ENCODE data around the gene KIAA1614. TPM values are rescaled to one million over a fixed set of nuclear protein-coding genes. Genes with fewer than 3 reads are reported as not detected.

The KIAA1614 gene
- total and polyA plus RNA-seq, 4 donors = 2.1 to 6.4 (median 4.5) TPM

DNA sequence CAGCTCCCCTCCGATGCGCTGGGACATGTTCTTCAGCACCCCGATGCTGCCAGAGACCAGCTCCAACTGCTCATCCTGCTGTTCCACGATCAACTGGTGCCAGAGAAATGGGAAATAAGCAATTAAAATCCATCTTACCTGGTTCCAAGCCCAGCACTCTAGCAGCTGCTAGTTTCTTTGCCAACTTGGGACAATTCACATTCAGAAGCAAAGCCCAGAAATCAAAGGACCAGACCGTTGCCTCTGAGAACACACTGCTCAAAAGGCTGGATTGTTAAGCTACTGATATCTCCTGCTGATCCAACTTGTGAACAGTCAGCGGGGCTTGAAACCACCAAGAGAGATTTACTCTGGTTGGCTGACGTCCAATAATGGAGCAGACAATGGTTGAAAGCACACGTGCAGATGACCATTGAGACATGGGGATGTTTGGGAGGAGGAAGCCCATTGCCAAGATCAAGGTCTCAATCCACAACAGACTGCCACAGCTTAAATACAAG, 75.6 kb downstream of the KIAA1614 start:
- H3K4me3 ChIP-seq = no peak overlapping the region
- peaks cover 0 to 3% (median 0%) of the 10 kb centered on the region in 4 donors for H3K9me3 ChIP-seq (ENCODE audit: control insufficient read depth in 4 of 4, insufficient read depth in 3 of 4, low read length in 3 of 4)
- ATAC-seq (ENCODE audit: insufficient read depth, low FRiP score) = no peak
- DNase-seq = peak in 1 of 3 donors; percentile 27
- no peak overlapping the region for H3K27ac ChIP-seq (ENCODE audit: low read depth in 1 of 2, low read length in 1 of 2)
- peaks cover 0 to 2% (median 0%) of the 10 kb centered on the region in 5 donors for H3K4me1 ChIP-seq (ENCODE audit: control insufficient read depth in 5 of 5, insufficient read depth in 5 of 5, low read length in 5 of 5)
- H3K9ac ChIP-seq (ENCODE audit: insufficient read depth in 1 of 2, low read length in 2 of 2) = no peak overlapping the region
- no peaks in the 10 kb centered on the region for H3K27me3 ChIP-seq (ENCODE audit: control insufficient read depth in 3 of 3, insufficient read depth in 3 of 3, low read length in 2 of 3)
- TF ChIP-seq, protein P1, sequence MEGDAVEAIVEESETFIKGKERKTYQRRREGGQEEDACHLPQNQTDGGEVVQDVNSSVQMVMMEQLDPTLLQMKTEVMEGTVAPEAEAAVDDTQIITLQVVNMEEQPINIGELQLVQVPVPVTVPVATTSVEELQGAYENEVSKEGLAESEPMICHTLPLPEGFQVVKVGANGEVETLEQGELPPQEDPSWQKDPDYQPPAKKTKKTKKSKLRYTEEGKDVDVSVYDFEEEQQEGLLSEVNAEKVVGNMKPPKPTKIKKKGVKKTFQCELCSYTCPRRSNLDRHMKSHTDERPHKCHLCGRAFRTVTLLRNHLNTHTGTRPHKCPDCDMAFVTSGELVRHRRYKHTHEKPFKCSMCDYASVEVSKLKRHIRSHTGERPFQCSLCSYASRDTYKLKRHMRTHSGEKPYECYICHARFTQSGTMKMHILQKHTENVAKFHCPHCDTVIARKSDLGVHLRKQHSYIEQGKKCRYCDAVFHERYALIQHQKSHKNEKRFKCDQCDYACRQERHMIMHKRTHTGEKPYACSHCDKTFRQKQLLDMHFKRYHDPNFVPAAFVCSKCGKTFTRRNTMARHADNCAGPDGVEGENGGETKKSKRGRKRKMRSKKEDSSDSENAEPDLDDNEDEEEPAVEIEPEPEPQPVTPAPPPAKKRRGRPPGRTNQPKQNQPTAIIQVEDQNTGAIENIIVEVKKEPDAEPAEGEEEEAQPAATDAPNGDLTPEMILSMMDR (IDR thresholded peaks at IDR 0.05; ENCODE audit: control extremely low read depth, extremely low read depth) = no peak
- WGBS, 2 donors = 84 to 87% methylated on average over 8 of the region's 8 CpGs
- peaks cover 20 to 45% (median 29%) of the 10 kb centered on the region in 4 donors for H3K36me3 ChIP-seq (ENCODE audit: control insufficient read depth in 4 of 4, insufficient read depth in 4 of 4, low read length in 4 of 4)

DNA sequence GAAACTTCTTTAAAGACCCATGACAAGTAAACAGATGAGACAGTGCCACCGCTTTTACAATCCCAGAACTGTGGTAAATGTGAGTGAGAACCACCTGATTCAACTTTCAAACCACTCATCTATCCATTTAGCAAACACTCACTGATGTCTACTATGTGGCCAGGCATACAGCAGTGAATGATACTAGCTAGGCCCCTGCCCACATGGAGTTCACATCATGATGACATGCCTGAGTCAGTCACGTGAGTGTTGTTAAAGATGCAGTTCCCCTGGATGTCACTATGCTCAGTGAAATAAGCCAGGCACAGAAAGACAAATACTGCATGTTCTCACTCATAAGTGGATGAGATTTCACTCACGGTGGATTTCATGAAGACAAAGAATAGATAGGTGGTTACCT, 81.6 kb downstream of the KIAA1614 start:
- peaks cover 0 to 2% (median 0%) of the 10 kb centered on the region in 5 donors for H3K4me1 ChIP-seq (ENCODE audit: control insufficient read depth in 5 of 5, insufficient read depth in 5 of 5, low read length in 5 of 5)
- peaks cover 0 to 2% (median 0%) of the 10 kb centered on the region in 4 donors for H3K9me3 ChIP-seq (ENCODE audit: control insufficient read depth in 4 of 4, insufficient read depth in 3 of 4, low read length in 3 of 4)
- 75 to 82% methylated on average over 3 of the region's 3 CpGs for WGBS, 2 donors
- no peaks in the 10 kb centered on the region for H3K27me3 ChIP-seq (ENCODE audit: control insufficient read depth in 3 of 3, insufficient read depth in 3 of 3, low read length in 2 of 3)
- ATAC-seq (ENCODE audit: insufficient read depth, low FRiP score) (no peak), DNase-seq (no peak)
- H3K27ac ChIP-seq (ENCODE audit: low read depth in 1 of 2, low read length in 1 of 2) = no peak overlapping the region
- H3K36me3 ChIP-seq (ENCODE audit: control insufficient read depth in 4 of 4, insufficient read depth in 4 of 4, low read length in 4 of 4) = peaks cover 15 to 19% (median 18%) of the 10 kb centered on the region in 4 donors
- no peak overlapping the region for H3K9ac ChIP-seq (ENCODE audit: insufficient read depth in 1 of 2, low read length in 2 of 2)
- H3K4me3 ChIP-seq = no peak overlapping the region
- TF ChIP-seq, protein P1 (IDR thresholded peaks at IDR 0.05; ENCODE audit: control extremely low read depth, extremely low read depth) = no peak

DNA sequence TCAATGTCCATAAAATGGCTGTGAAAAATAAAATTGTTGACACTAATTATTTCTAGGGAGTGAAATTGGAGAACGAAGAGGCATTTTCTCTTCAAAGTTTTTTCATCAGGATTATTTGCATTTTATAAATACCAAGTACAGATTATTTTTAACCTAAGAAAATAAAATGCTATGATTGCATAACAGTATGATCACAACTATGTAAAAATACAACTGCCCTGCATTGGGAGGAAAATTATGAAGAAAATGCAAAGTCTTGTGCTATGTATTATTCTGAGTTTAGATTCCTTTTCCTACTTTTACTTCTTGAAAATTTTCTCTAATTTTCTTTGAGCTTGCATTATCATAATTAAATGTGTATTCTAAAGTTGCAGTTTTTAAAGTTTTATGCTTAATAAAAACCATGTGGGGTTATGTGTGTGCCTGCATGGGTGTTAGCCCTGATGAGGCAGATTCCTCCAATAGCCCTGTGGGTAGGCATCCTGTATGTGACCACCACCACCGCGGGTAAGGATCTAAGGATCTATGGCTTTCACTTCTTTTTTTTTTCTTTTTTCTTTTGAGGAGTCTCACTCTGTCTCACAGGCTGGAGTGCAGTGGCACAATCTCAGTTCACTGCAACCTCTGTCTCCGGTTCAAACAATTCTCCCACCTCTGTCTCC, 85.3 kb downstream of the KIAA1614 start:
- H3K4me1 ChIP-seq (ENCODE audit: control insufficient read depth in 5 of 5, insufficient read depth in 5 of 5, low read length in 5 of 5) = no peaks in the 10 kb centered on the region
- TF ChIP-seq, protein P1 (IDR thresholded peaks at IDR 0.05; ENCODE audit: control extremely low read depth, extremely low read depth) = no peak
- peaks cover 13 to 31% (median 17%) of the 10 kb centered on the region in 4 donors for H3K36me3 ChIP-seq (ENCODE audit: control insufficient read depth in 4 of 4, insufficient read depth in 4 of 4, low read length in 4 of 4)
- ATAC-seq (ENCODE audit: insufficient read depth, low FRiP score) = no peak
- no peak overlapping the region for H3K9ac ChIP-seq (ENCODE audit: insufficient read depth in 1 of 2, low read length in 2 of 2)
- no peak for DNase-seq
- no peak overlapping the region for H3K4me3 ChIP-seq
- H3K27me3 ChIP-seq (ENCODE audit: control insufficient read depth in 3 of 3, insufficient read depth in 3 of 3, low read length in 2 of 3) = no peaks in the 10 kb centered on the region
- H3K27ac ChIP-seq (ENCODE audit: low read depth in 1 of 2, low read length in 1 of 2) = no peak overlapping the region
- H3K9me3 ChIP-seq (ENCODE audit: control insufficient read depth in 4 of 4, insufficient read depth in 3 of 4, low read length in 3 of 4) = peaks cover 0 to 2% (median 0%) of the 10 kb centered on the region in 4 donors
- 87 to 88% methylated on average over 4 of the region's 4 CpGs for WGBS, 2 donors

Other genes with a start within 250 kb of the KIAA1614 start
- 10 to 100 TPM; 23.7 to 47.4 TPM for gene STX6, start 110.0 kb downstream of the KIAA1614 start, total RNA-seq
- gene STX6, start 110.0 kb downstream of the KIAA1614 start, polyA plus RNA-seq = 10 to 100 TPM; 11.6 to 16.5 TPM
- 10 to 100 TPM; 18.9 to 31.0 TPM for gene MR1, start 121.1 kb downstream of the KIAA1614 start, total RNA-seq
- 10 to 100 TPM in 1 of 2 donors, 1 to 10 TPM in 1; 8.1 to 29.0 TPM for gene MR1, start 121.1 kb downstream of the KIAA1614 start, polyA plus RNA-seq
- gene IER5, start 175.8 kb downstream of the KIAA1614 start, total RNA-seq = 10 to 100 TPM; 18.6 to 33.2 TPM
- 10 to 100 TPM; 19.2 to 34.5 TPM for gene IER5, start 175.8 kb downstream of the KIAA1614 start, polyA plus RNA-seq